ENCODE data around the gene QPRT.
"Not testable (repeated sequence)": the region's sequence is repeated elsewhere in the genome, so short reads cannot be mapped to it uniquely, and the experiment has no call there.

The QPRT gene

DNA sequence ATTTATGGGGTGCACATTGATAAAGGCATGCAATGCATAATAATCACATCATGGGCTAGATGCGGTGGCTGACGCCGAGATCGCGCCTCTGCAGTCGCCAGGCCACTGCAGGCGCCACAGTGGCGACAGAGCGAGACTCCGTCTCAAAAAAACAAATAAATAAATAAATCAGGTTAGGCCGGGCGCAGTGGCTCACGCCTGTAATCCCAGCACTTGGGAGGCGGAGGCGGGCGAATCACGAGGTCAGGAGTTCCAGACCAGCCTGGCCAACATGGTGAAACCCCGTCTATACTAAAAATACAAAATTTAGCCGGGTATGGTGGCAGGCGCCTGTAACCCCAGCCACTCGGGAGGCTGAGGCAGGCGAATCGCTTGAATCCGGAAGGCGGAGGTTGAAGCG is 13.6 kb downstream of the QPRT start:
- DNase-seq (ENCODE audit: low read depth in 2 of 2) = not testable (repeated sequence)

- DNase-seq (ENCODE audit: low read depth in 2 of 2) = no peak
Measured at GRCh38 chr16:29694384-29695195, 15.6 kb downstream of the QPRT start.

GRCh38 chr16:29695675-29696074 is 16.7 kb downstream of the QPRT start:
- DNase-seq (ENCODE audit: low read depth in 2 of 2) = not testable (repeated sequence)

DNA sequence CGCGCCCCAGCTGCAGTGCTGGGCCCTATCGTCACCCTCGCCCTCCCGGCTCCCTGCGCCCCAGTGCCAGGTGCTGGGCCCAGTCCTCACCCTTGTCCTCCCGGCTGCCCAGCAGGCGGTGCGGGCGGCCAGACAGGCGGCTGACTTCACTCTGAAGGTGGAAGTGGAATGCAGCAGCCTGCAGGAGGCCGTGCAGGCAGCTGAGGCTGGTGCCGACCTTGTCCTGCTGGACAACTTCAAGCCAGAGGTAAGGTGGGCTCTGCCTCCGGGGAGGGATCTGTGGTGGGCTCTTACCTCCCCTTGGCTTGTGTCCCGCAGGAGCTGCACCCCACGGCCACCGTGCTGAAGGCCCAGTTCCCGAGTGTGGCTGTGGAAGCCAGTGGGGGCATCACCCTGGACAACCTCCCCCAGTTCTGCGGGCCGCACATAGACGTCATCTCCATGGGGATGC is 17.9 kb downstream of the QPRT start:
- DNase-seq (ENCODE audit: low read depth in 2 of 2) = no peak

DNA sequence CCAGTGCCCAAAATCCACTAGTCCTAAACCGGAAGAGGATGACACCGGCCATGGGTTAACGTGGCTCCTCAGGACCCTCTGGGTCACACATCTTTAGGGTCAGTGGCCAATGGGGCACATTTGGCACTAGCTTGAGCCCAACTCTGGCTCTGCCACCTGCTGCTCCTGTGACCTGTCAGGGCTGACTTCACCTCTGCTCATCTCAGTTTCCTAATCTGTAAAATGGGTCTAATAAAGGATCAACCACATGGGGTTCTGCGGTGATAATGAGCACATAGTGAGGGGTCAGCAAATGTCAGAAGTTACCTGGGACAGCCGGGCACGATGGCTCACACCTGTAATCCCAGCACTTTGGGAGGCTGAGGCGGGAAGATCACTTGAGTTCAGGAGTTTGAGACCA is 18.4 kb downstream of the QPRT start:
- no peak for DNase-seq (ENCODE audit: low read depth in 2 of 2)

DNA sequence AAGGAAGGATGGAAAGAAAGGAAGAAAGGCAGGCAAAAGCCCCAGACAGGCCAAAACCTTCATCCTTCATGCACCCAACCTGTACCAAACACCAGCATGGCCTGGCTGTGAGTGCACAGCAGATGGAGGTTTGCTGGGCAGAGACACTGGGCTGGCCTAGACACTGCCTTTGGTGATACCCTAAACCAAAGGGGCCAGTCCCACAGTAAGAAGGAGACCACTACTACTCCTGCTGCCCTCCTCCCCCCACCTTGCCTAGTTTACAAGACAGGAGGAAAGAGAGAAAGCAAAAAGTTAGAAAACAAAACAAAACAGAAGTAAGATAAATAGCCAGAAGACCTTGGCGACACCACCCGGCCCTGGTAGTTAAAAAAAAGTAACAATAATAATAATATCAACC is 19.1 kb downstream of the QPRT start:
- DNase-seq (ENCODE audit: low read depth in 2 of 2) = no peak

DNA sequence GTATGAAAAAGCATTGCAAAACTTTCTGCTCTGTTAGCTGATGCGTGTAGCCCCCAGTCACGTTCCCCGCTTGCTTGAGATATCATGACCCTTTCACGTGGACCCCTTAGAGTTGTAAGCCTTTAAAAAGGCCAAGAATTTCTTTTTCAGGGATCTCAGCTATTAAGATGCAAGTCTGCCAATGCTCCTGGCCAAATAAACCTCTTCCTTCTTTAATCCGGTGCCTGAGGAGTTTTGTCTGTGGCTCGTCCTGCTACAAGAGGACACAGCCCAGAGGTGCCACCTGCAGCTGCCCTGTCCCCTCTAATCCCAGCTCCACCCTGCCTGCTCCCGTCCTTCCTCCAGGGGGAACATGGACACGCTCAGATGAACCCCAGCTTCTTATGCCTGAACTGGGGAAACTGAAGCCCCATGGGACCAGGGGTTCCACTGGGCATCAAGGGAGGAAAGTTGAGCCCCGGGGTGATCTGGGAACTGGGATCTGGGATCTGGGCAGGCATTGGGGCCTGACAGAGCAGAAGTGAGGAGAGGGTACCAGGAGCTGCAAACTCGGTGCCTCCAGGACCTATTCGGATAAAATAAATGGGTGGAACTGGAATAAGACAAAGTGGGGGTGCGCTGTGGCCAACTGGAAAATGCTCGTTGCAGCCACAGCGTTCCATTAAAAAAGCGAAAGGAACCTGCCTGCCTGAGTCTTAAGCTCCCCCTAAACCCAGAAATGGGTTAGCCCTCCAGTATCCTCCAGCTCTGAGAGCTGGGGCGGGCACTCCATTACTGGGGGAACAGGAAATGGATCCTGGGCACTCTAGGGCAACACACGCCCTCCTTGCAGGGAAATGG is 19.7 kb downstream of the QPRT start:
- no peak for DNase-seq (ENCODE audit: low read depth in 2 of 2)

- no peak for DNase-seq (ENCODE audit: low read depth in 2 of 2)
Measured at GRCh38 chr16:29699324-29700219, 20.6 kb downstream of the QPRT start.

- peak; percentile 34 to 60 for DNase-seq (ENCODE audit: low read depth in 2 of 2)
Measured at GRCh38 chr16:29700253-29700987, 21.4 kb downstream of the QPRT start.

- no peak for DNase-seq (ENCODE audit: low read depth in 2 of 2)
Measured at GRCh38 chr16:29701214-29701555, 22.2 kb downstream of the QPRT start.

DNA sequence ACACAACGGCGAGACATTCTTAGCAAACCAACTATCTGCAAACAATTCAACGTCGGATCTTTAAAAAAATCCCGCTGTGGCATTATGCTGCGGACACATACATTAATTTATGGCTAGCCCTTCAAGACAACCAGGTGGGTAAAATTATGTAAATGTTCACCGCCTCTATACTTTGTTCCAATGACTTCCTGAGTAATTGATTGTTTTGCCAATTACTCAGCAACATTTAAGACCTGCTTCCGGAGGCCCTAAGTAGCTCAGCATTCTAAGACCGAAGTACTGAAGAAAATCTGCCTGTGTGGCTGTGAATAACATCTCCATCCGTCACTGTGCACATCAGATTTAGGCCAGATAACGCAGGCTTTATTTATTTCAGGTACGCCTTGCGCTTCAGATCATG is 23.3 kb downstream of the QPRT start:
- no peak for DNase-seq (ENCODE audit: low read depth in 2 of 2)

DNA sequence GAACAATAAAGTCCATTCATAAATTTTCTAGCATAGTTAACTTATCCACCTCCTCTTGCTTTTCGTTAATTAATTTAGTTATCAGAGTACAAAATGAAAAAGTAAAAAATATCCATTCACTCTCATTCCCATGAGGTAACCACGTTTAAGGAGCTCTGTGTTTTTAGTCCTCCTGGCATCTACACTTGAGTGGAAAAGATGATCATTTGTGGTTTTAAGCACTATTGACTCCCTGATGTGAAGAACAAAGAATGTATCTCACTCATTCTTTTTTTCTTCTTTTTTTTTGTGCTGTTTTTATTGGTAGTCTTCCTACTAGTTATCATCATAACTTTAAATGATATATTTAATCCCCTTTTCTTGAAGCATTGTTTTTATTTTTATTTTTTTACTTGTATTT is 26.1 kb downstream of the QPRT start:
- DNase-seq (ENCODE audit: low read depth in 2 of 2) = no peak

- not testable (repeated sequence) for DNase-seq (ENCODE audit: low read depth in 2 of 2)
Measured at GRCh38 chr16:29707160-29707559, 28.2 kb downstream of the QPRT start.

GRCh38 chr16:29708917-29709600 is 30.1 kb downstream of the QPRT start:
- DNase-seq (ENCODE audit: low read depth in 2 of 2) = no peak

- DNase-seq (ENCODE audit: low read depth in 2 of 2) = not testable (repeated sequence)
Measured at GRCh38 chr16:29709657-29710056, 30.7 kb downstream of the QPRT start.

- no peak for DNase-seq (ENCODE audit: low read depth in 2 of 2)
Measured at GRCh38 chr16:29710227-29711219, 31.5 kb downstream of the QPRT start.

GRCh38 chr16:29712809-29713208 is 33.8 kb downstream of the QPRT start:
- DNase-seq (ENCODE audit: low read depth in 2 of 2) = no peak

GRCh38 chr16:29714396-29714795 is 35.4 kb downstream of the QPRT start:
- no peak for DNase-seq (ENCODE audit: low read depth in 2 of 2)

DNA sequence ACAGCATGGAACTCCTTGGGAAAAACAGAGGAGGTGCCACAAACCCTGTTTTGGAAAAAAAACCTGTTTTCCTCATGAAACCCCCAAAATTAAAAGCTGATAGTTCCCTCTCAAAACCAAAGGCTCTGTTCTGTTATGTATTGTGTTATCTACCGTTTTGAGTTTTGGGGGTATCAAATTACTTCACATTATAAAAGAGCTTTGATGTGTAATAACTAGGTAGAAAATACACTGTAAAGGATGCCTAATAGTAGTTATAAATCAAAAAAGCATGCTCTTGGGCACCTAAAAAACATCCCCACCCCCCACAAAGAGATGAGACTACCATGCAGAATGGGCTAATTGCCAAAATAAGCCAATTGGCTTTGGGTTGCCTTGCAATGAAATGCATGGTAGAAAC is 36.0 kb downstream of the QPRT start:
- no peak for DNase-seq (ENCODE audit: low read depth in 2 of 2)

All from stimulated activated CD8-positive, alpha-beta memory T cell treated with anti-CD3 and anti-CD28 coated beads, Interleukin-7, amount 100 ng/mL, for 1 hour (primary cell).